NOMO-1 (cell line): Measurements from ENCODE around the gene MCCD1.

Source experiments
- DNase-seq, 2 experiments: peaks; one replicate each; lab custom pipeline; 2025; ENCODE audit not compliant: unreplicated experiment in 2 of 2; lab: John Stamatoyannopoulos, UW

Gene MCCD1

DNA sequence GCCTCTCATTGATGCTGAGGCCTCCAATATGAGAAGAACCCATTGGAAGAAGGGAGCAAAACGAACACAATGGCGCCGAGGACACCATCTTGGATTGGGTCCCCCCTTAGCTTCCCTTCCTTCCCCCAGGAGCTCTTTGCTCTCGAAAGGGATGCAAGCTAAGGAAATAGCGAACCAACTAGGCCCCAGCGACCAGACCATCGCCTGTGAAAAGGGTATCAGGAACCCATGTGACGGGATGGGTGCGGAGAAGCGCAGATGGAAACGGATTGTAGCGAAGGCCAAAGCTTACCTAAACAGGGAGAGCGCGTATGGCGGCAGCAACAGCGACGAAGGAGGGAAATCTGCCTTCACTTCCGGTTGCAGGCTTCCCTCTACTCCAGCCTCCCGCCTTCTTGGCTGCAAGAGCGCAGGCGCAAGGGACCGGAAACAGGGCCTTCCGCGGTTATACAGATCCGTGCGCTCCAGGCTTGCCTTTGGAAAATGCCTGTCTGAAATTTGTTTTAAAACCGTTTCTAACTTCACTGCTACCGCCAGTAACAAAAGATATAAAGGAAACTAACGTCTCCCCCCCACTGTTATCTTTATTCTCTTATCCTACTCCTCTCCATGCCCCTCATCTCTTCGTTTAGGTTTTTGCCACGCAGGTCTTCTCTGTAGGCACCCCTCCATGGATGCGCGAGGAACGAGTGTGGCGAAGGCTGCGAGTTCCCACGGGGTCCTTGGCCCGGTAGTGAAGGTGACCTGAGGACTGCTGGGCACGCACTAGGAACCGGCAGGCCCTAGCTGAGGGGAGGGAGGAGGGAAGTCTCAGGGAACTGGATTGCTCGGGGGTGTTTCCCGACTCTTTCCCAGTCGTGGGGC, 13.1 kb downstream of the MCCD1 start, which contains the start of gene DDX39B:
Gene DDX39B (minus strand): TSS at position 346 of the 864 bp plus-strand sequence. CDS start 1,471 bp downstream, outside the sequence.
- DNase-seq, result peak; percentile 91 to 97

DNA sequence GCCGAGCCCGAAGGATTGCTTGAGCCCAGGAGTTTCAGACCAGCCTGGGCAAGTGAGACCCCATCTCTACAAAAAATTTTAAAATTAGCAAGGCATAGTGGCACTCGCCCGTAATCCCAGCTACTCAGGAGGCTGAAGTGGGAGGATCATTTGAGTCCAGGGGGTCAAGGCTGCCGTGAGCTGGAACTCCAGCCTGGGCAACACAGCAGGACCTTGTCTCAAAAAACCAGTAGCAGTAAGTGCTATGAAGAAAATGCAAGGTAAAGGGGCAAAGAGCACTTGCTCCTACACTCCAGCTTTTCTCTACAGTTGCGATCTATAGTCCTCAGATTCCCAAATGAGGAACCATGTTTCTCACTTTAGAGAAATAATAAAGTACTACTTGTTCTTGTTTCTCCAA, 14.9 kb downstream of the MCCD1 start:
- no peak for DNase-seq

DNA sequence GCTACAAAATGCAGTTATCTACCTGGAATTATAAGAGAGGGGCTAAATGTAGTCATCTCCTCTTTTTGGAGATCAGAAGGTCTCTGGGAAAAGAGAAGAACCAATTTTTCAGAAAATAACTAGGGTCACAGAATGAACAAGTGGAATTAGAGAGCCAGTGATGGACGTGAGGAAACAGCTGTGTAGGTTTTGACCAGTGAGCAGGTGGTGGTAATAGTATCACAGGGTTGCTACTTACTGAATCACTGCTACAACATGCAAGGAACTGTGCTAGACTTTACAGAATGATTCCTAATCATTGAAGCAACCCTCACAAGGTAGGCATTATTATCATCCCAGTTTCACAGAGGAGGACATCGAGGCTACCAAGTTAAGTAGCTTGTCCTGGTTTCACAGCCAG, 15.9 kb downstream of the MCCD1 start:
- no peak for DNase-seq

DNA sequence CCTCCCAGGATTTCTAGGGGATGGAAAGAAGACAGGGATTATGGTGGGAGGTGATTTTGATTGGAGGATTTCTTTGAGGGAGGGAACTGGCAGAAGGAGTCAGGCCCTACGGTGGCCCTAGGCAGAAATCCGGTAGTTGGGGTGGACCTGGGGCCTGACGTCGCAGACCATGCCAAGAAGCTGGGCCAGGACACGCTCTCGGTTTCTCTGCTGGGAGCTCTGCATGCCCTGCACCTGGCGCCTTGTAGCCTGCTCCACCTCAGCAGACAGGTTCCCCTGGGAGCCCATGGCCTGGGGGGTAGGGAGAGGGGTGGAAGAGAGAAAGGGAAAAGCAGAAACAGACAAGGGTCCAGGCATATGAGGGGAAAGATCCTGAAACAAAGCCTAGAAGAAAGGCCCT, 16.5 kb downstream of the MCCD1 start:
- DNase-seq, result no peak

DNA sequence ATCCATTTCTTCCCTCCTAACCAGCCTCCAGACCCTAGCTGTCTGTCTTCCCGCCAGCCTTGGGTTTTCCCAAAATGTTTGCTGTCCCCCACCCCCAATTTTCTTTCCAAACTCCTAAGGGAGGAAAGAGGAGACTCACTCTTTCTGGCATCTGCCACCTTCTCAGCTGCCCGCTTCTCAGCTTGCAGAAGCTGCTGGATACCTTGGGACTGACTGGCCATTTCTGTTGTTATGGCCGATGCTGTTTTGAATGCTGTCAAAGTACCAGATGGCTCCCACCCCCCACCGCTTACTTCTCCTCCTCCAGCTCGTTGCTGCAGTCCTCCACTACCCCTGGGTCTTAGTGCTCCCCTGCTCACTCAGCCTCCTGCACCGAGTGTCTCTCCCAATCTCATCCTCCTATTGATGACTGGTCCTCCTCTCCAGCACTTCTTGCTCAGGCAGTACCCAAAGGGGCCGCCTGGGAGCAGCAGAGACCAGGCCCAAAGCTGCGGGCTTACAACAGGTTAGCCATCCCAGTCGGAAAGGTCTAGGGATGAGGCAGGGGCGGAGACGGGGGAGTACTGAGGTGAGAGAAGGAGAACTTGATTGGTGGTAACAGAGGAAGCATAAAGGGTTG, 17.7 kb downstream of the MCCD1 start, which contains the start of gene ATP6V1G2:
Gene ATP6V1G2 (minus strand): TSS at position 270 of the 619 bp plus-strand sequence. CDS start 49 bp downstream, at position 221.
- DNase-seq, result peak; percentile 78 to 83

DNA sequence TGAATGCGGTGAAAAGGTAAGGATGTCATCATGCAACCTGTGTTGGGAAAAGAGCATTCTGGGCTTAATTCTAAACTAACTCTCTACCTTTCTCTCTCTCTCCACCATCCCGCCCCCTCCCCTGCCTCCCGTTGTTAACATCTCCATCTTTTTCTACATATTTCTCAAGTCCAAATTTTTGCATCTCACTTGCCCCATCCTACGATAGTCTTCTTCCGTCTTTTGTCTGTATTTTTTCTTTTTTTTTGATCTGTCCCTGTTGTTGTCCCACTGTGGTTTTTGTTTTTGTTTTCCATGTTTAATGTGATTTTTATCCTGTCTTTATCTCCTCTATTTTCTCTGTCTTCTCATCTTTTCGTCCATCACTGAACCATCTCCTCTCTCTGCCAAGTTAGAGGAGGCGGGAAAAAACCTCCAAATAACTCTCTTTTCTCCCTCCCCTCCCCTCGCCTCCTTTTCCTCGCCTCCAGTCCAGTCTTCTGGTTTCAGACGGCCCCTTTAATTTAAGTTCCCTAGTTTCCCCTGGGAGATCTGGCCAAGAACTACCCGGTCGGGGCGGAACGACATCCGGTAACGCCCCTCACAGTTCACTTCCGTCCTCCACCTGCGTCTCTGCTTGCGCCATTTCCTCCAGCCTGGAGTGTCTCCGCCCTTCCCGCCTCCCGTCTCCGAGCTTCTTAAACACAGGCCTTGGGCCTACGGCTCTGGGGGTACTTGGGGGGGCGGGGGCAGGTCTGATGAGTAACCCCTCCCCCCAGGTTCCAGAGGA, 18.4 kb downstream of the MCCD1 start, which contains the start of gene NFKBIL1:
Gene NFKBIL1 (plus strand): TSS at position 651 of the 769 bp plus-strand sequence. CDS start 87 bp downstream, at position 738.
- DNase-seq, result peak; percentile 97 to 98

DNA sequence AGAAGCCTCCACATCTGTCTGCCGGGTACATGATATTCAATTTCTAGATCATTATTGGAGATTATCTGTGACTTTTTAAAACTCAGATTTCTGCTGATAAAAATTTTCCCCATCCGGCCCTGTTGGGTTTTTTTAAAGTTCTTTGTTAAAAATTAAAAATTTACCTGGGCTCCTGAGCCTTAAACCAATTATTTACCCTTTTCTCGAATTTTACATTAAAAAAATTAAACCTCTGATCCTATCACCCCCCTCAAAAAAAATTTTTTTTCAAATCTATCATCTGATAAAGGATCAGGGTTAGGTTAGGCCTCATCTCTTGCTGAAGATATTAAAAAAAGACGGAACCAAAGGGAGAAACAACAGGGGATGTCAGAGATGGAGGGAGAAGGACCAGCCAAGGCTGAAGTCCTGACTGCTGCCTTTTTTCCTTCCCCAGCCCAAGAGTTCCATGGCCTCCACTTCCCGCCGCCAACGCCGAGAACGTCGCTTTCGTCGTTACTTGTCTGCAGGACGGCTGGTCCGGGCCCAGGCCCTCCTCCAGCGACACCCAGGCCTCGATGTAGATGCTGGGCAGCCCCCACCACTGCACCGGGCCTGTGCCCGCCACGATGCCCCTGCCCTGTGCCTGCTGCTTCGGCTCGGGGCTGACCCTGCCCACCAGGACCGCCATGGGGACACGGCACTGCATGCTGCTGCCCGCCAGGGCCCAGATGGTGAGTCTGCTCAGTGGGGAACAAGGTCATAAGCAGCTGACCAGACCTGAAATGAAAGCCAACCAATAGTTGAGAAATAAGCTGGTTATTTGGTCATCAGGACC, 19.2 kb downstream of the MCCD1 start:
- DNase-seq, result peak in 1 of 2 experiments; percentile 32

DNA sequence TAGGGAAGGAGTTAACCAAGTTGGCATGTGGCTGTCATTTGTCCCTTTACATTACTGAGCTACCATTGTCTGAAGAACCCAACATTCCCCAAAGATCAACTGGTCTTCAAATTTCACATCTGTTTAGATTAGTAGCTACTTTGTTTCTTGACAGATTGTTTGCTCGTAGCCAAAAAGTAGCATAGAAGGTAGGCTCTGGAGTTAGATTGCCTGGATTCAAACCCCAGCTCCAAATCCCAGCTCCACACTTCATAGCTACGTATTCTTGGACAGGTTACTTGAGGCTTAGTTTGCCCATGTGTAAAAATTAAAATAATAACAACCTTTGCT, 19.7 kb downstream of the MCCD1 start:
- DNase-seq, result no peak

DNA sequence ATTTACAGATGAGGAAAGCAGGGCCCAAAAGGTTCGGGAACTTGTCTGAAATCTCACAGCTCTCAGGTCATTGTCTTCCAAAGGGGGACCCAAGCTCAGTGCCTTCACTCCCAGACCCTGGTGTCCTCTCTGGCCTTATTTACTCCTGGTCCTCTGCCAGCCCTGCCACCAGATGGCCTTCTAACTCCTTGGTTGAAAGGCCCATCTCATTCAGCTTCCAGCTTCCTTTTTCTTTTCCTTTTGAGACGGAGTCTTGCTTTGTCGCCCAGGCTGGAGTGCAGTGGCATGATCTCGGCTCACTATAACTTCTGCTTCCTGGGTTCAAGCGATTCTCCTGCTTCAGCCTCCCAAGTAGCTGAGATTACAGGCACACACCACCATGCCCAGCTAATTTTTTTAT, 22.6 kb downstream of the MCCD1 start:
- peak; percentile 74 to 86 for DNase-seq

DNA sequence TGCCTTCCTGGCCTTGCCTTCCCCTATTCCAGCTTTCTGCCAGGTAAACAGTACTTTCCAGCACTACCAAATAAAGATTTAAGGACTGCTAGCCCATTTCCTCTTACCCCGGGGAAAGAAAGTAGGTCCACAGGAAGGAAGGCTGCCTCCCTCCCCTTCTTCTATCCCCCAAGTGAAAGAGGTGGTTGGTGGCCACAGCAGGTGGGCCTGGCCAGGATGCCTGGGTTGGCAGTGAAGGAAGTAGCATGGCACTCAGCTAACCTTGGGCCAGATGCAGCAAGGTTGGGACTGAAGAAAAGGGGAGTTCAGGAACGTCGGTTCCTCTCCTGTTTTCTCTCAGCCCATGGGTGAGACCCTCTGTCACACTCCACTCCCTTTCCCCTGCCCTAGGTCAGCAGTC, 27.5 kb downstream of the MCCD1 start:
- no peak for DNase-seq

DNA sequence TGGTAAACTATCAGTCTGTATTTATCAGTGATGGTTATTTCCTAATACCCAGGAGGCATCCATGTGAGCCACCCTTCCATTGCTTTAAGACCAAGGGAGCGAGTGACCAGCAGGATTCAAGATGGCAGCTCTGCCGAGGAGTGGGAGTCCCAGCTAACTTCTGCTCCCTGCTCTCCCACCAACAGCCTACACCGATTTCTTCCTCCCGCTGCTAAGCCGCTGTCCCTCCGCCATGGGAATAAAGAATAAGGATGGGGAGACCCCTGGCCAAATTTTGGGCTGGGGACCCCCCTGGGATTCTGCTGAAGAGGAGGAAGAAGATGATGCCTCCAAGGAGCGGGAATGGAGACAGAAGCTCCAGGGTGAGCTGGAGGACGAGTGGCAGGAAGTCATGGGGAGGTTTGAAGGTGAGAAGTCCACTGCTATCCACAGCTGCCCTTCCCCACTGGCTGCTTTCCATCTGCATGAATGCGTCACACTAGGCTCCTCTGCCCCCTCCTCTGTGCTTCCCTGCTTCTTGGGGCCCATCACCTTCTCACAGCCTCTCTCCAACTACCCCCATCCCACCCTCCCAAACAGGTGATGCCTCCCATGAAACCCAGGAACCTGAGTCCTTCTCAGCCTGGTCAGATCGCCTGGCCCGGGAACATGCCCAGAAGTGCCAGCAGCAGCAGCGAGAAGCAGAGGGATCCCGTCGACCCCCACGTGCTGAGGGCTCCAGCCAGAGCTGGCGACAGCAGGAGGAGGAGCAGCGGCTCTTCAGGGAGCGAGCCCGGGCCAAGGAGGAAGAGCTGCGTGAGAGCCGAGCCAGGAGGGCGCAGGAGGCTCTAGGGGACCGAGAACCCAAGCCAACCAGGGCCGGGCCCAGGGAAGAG, 28.9 kb downstream of the MCCD1 start:
- no peak for DNase-seq

DNA sequence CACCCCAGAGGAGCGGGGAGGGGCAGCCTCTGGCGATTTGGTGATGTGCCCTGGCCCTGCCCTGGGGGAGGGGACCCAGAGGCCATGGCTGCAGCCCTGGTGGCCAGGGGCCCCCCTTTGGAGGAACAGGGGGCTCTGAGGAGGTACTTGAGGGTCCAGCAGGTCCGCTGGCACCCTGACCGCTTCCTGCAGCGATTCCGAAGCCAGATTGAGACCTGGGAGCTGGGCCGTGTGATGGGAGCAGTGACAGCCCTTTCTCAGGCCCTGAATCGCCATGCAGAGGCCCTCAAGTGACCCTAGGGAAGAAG, 29.5 kb downstream of the MCCD1 start:
- DNase-seq, result no peak

DNA sequence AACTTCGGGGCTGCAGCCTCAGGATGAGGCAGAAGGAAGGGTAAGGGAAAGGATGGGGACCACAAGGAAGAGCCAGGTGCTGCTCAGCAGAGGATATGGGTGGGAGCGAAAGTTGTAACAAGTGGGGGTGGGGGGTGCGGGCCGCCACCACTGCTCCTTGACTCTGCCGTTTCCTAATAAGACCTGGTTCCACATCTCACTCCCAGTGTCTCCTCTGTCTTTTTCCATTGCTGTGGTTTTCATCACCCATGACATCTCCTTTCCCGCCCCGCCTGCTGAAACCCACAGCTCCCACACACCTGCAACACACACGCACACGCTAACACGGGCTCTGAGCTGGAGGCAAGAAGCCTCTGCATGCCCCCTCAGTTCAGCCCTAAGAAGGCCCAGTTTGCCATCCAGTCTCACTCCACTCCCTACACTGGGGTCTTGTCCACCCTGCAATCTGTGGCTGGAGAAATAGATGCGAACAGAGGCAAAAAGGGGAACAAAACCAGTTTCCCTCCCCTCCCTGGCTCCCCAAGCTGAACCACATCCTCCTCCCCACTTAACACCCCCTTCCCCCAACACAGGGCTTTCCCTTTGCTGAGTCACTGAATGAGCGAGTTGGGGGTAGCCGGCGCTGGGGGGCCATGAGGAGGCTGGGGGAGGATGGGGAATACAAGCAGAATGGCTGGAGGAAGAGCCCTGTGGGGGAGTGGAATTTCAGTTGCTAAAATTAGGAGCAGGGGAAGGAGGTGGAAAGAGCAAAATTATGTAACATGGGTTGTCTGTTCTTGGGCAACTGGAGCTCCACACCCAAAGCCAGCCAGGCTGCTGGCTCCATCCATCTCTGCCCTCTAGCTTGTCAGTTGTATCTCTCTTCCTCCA, 30.1 kb downstream of the MCCD1 start:
- DNase-seq, result peak; percentile 100

DNA sequence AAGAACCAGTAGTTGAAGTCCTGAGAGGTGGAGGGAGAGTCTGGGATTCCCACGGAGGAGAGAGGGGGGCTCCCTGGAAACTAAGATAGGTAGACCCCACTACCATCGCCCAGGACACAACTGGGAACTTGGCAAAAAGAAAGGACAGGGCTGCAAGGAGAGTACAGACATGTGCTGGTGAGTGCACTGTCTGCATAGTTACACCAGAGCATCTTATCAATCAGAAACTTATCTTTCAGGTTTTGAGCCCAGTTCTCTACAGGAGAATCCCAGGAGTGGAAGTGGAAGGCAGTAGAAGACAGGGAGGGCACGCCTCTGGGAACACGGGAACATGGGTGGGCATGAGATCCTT, 30.8 kb downstream of the MCCD1 start:
- no peak for DNase-seq

DNA sequence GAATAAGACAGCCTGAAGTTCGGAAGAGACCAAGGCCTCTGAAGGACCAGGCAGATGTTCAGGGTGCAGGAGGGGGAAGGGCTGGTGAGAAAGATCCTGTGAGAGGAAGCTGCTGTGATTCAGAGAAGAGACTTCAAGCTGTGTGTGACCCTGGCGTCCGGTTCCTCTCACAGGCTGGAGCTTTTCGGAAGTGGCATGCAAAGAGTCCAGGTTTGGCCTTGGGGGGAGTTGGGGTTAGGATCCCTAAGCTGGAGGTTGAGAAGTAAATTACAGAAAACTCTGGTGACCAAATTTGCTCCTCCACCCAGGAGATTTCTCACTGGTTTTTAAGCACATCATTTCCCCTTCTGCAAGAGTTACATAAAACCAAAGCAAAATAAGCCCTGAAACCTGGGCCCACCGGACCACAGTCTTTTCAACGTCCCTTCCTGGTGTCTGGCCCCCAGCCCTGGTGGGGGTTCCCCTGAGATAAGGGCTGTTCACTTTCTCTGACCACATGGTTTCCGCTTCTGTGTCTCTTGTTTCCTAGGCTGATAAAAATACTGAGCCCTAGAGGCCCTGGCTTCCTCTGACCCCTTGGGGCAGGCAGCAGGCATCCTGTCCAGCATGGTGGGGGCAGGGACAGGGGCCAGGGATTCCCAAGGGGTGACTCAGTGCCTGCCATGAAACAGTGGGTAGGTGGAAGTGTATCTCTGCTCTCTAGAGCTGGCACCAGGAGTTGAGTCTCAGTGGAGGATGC, 31.4 kb downstream of the MCCD1 start:
- DNase-seq, result peak; percentile 92 to 93

DNA sequence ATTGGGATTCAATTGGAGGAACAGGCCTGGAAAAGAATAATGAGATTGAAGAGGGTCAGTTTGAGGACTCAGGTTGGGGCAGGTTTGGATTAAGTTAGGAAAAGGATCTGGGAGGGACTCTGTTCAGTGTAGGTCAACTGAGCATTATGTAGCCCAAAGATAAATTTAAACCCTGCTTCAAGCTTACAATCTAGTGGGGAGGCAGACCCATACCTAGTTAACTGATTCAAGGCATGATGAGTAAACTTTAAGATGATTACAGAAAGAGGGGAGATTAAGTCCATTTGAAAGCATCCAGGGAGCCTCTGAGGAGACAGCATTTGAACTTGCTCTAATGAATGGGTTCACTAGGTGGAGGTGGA, 31.9 kb downstream of the MCCD1 start:
- no peak for DNase-seq

DNA sequence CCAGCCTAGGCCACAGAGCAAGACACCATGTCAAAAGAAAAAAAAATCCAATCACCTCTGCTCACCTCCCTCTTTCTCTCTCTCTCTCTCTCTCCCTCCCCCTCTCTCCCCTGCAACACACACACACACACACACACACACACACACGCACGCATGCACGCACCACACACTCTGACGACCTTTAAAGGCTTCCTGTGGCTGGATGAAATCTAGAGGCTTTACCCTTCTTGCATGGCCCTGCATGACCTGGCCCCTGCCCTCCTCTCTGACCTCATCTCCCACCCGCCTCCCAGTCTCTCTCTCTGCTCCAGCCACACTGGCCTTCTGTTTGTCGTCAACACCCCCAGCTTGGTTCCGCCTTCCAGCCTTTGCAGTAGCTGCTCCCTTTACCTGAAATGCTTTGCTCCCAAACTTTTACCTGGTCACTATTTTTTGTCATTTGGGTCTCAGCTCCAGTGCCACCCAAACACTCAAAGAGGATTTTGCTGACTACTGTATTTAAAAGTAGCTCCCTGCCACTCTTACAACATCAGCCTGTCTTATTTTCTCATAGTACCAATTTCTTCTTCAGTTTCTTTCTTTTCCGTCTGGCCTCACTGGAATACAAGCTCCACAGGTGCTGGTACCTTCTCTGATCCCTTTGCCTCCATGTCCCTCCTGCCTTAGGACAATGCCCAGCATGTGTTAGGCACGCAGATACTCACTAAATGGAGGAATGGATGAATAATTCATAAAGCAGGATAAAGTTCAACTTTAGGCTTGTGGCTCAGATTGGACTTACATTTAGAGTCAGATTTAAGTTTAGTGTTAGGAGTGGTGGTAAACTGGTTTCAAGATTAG, 39.0 kb downstream of the MCCD1 start:
- DNase-seq, result no peak
